Activated naive CD8-positive, alpha-beta T cell treated with anti-CD3 and anti-CD28 coated beads, Interleukin-2, amount 50 U/mL, for 24 hours (primary cell): ENCODE results near the gene PAGR1.
A peak's percentile ranks its signal among the peaks of the same experiment; 100 is the strongest.
"Not testable (repeated sequence)": the region's sequence is repeated elsewhere in the genome, so short reads cannot be mapped to it uniquely, and the experiment has no call there.

Experiments used
- ATAC-seq: fragments of 150-1000 bp; cut with Tn5 transposase; one replicate; pipeline ENCODE4 v1.10.0; 2021
- DNase-seq: peaks from one replicate; pipeline ENCODE4 v3.0.0; 2021
- H3K27ac Mint-ChIP-seq: one replicate; pipeline ENCODE4 v1.8.0; 2021; ENCODE audit warnings: mild to moderate bottlenecking, mixed read lengths
- H3K27me3 Mint-ChIP-seq: one replicate; pipeline ENCODE4 v1.8.0; 2021; ENCODE audit warnings: mixed read lengths
- H3K36me3 Mint-ChIP-seq: one replicate; pipeline ENCODE4 v1.8.0; 2021; ENCODE audit warnings: low read depth, mixed read lengths
- H3K4me1 Mint-ChIP-seq: one replicate; pipeline ENCODE4 v1.8.0; 2021; ENCODE audit warnings: mixed read lengths
- H3K4me3 Mint-ChIP-seq: one replicate; pipeline ENCODE4 v1.8.0; 2021; ENCODE audit warnings: mild to moderate bottlenecking, moderate library complexity, mixed read lengths
- H3K9me3 Mint-ChIP-seq: one replicate; pipeline ENCODE4 v1.8.0; 2021; ENCODE audit warnings: mixed read lengths

Gene PAGR1

GRCh38 chr16:29854520-29855100, 38.7 kb downstream of the PAGR1 start:
- H3K4me1 Mint-ChIP-seq = peaks cover 3% of the 10 kb centered on the region
- peaks cover 4% of the 10 kb centered on the region for H3K36me3 Mint-ChIP-seq
- H3K27ac Mint-ChIP-seq = no peak overlapping the region
- ATAC-seq (no peak), DNase-seq (no peak)
- H3K27me3 Mint-ChIP-seq = no peaks in the 10 kb centered on the region
- no peaks in the 10 kb centered on the region for H3K9me3 Mint-ChIP-seq
- no peak overlapping the region for H3K4me3 Mint-ChIP-seq

- Mint-ChIP-seq H3K27me3 (no peaks in the 10 kb centered on the region), H3K4me1 (peaks cover 19% of the 10 kb centered on the region), H3K4me3 (no peak overlapping the region), H3K9me3 (no peaks in the 10 kb centered on the region), H3K36me3 (peaks cover 7% of the 10 kb centered on the region), H3K27ac (no peak overlapping the region)
- ATAC-seq (no peak), DNase-seq (no peak)
These were observed 41.3 kb downstream of the PAGR1 start for GRCh38 chr16:29857133-29857760.

DNA sequence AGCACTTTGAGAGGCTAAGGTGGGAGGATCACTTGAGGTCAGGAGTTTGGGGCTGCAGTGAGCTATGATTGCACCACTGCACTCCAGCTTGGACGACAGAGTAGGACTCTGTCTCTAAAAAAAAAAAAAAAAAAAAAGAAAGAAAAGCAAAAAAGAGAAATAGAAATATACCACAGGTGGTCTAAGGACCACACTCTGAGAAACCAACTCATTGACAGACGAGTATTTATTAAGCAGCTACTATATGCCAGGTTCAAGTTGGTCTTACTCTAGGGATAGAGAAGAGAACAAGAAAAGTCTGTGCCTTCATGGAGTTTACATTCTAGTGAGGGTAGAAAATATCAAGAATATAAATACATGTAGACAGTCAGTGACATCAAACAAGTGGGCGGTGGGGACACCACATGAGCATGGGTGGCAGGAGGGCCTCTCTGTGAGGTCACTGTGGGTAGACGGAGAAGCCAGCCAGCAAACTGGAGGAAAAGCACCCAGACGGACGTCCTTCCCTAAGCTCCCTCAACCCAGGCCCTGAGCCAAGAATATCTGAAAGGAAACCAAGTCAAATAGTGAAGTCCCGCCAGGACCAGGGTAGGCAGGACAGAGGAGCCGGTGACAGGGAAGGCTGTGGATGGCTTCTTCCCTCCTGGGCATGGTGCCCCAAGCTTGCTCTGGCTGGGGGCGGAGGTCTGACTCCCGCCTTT, 42.3 kb downstream of the PAGR1 start:
- no peaks in the 10 kb centered on the region for H3K27me3 Mint-ChIP-seq
- H3K27ac Mint-ChIP-seq = no peak overlapping the region
- DNase-seq (no peak), ATAC-seq (no peak)
- H3K36me3 Mint-ChIP-seq = peaks cover 7% of the 10 kb centered on the region
- peaks cover 19% of the 10 kb centered on the region for H3K4me1 Mint-ChIP-seq
- no peaks in the 10 kb centered on the region for H3K9me3 Mint-ChIP-seq
- H3K4me3 Mint-ChIP-seq = no peak overlapping the region

GRCh38 chr16:29858974-29859373, 43.0 kb downstream of the PAGR1 start:
- Mint-ChIP-seq H3K36me3 (peaks cover 7% of the 10 kb centered on the region), H3K9me3 (no peaks in the 10 kb centered on the region), H3K27ac (no peak overlapping the region), H3K27me3 (no peaks in the 10 kb centered on the region), H3K4me1 (peaks cover 19% of the 10 kb centered on the region), H3K4me3 (no peak overlapping the region)
- DNase-seq = no peak
- no peak for ATAC-seq

DNA sequence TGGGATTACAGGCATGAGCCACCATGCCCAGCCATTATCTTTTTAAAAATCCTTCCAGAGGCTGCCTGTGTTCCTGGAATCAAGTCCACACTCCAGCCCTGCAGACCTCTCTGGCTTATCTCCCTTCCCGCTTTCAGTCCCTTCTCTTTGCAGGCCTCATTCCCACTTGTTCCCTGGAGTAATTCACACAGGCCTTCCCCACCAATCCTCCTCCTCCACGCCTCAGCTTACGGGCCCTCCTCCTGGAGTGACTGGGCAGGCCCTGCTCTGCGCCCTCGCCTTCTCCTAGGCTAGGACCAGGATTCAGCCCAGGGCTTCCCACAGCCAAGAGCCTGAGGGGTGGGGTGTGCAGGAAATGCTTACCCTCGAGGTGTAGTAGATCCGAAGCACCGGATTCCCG, 44.3 kb downstream of the PAGR1 start:
- DNase-seq (no peak), ATAC-seq (no peak)
- Mint-ChIP-seq H3K9me3 (no peaks in the 10 kb centered on the region), H3K27ac (no peak overlapping the region), H3K4me1 (peaks cover 21% of the 10 kb centered on the region), H3K36me3 (peaks cover 7% of the 10 kb centered on the region), H3K27me3 (no peaks in the 10 kb centered on the region), H3K4me3 (peak overlapping the region; percentile 90)

DNA sequence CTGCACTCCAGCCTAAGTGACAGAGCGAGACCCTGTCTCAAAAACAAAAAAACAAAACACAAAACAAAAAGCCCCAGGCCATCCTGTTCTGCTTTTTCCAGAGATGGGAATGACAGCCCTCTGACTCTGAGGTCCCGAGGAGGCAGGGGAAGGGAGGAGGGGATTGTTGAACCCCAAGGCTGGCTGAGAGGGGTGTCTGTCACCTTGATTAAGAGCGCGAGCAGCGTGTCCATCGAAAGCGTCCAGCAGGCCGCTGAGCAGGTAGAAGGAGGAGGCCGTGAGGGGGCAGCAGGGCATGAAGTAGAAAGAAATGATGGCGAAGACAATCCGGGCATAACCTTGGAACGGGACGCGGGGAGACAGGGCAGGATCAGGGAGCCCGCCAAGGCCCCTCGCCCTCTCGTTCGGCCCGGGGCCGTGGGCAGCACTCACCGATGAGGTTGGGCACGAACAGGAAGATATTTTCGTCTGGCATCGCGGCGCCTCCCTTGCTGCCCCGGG, 46.5 kb downstream of the PAGR1 start:
- Mint-ChIP-seq H3K27ac (peak overlapping the region; percentile 80), H3K9me3 (no peaks in the 10 kb centered on the region), H3K36me3 (peaks cover 7% of the 10 kb centered on the region), H3K4me3 (peak overlapping the region; percentile 90), H3K27me3 (no peaks in the 10 kb centered on the region), H3K4me1 (peaks cover 21% of the 10 kb centered on the region)
- ATAC-seq = no peak
- DNase-seq = no peak

DNA sequence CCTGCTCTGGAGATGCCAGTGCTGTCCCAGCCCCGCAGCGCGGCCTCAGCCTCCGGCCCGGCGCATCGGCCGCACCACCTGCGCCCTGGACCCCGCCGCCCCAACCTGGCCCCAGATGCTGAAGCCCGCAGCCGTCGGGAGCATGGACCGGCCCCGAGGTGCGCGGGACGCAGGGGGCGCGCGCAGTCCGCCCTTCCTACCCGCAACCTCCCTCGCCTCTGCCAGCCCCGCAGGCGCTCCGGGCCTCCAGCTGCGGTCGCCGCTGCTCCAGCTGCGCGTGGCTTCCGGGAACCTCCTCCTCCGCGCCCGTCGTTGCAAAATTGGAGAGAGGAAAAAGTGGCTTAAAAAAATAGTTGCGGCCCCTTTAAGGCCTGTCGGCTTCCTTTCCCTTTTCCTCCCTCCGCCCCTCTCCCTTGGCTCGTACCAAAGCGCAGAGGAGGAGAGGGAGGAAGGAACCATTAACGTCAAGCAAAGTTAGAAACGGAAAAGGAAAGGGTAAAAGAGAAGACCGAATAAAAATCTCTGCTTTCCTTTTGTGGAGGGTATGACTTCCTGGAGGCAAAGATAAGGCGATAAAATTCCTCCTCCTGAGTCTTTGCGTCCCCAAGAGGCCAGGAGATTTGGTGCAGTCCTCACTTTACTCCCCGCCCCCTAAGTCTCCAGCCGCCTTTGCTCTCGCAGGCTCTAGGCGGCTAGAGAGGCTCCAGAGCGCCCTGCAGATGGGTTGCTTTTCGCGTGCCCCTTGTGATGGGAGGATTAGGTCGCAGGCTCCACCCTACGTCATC, 47.1 kb downstream of the PAGR1 start, which contains the start of gene CDIPT:
TSS of gene CDIPT (minus strand) at position 343 of the 785 bp plus-strand sequence. CDS start 369 bp downstream, outside the sequence.
- Mint-ChIP-seq H3K4me3 (peak within 1 kb of the TSS; percentile 90), H3K4me1 (peaks cover 22% of the 10 kb centered on the region), H3K9me3 (no peaks in the 10 kb centered on the region), H3K36me3 (peaks cover 7% of the 10 kb centered on the region), H3K27ac (peak within 1 kb of the TSS; percentile 100), H3K27me3 (no peaks in the 10 kb centered on the region)
- ATAC-seq (peak; percentile 99), DNase-seq (peak; percentile 90)

DNA sequence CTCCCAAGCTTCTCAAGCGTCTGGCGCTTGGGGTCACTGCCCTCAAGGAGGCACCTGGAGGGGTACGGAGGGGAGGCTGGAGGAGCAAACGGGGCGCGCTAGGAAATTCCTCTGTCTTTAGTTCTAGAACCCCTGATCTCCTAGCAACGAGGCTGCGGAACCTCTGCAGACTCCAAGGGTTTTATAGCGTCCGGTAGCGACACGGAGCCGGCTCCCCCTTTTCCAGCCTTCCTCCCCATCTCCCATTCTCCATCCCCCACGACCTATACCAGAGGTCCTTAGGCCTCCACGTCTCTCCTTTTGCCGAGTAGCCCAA, 47.7 kb downstream of the PAGR1 start:
- Mint-ChIP-seq H3K36me3 (peaks cover 5% of the 10 kb centered on the region), H3K9me3 (no peaks in the 10 kb centered on the region), H3K4me1 (peaks cover 20% of the 10 kb centered on the region), H3K27ac (peak overlapping the region; percentile 100), H3K27me3 (no peaks in the 10 kb centered on the region), H3K4me3 (peak overlapping the region; percentile 90)
- ATAC-seq = no peak
- no peak for DNase-seq

DNA sequence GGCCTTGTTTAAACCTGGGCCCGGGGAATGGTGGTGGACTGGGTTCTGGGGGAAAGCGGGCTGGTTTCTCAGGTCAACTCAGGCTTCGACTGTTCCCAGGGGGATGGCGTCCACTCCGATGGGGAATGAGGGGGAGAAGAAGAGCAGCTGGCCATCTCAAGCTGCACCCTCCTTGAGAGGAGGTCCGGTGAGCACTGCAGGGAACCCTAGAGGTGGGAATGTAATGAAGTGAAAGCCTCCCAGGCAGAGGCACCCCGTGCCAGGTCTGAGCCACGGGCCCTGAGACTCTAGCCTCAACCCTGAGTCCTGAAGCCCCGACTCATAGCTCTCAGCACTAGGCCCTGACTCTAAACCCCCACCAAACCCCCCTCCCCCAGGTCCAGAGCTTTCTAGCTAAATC, 48.3 kb downstream of the PAGR1 start:
- no peak overlapping the region for H3K27ac Mint-ChIP-seq
- H3K4me1 Mint-ChIP-seq = peaks cover 20% of the 10 kb centered on the region
- H3K4me3 Mint-ChIP-seq = peak overlapping the region; percentile 36
- H3K9me3 Mint-ChIP-seq = no peaks in the 10 kb centered on the region
- DNase-seq (no peak), ATAC-seq (no peak)
- H3K36me3 Mint-ChIP-seq = peaks cover 5% of the 10 kb centered on the region
- H3K27me3 Mint-ChIP-seq = no peaks in the 10 kb centered on the region

DNA sequence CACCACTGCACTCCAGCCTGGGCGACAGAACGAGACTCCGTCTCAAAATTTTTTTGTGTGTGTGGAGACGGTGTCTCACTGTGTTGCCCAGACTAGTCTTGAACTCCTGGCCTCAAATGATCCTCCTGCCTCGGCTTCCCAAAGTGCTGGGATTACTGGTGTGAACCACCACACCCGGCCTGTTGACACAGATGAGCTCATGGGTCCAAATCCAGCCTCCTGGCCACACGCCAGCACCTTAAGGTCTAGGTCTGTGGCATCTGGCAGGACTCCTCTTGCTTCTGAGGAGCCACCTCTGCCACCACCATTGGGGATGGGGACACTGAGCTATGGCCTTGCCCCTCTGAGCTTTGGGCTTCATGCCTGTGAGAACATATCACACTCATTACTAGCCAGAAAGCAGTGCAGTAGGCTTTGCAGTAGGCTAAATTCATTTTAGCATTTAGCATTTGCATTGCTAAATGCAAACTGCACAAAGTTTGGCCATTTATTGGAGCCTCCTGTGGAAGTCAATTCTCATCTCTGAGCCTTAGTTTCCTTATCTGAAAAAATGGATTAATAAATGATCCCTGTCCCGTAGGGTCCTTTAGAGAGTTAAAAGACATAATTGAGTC, 52.6 kb downstream of the PAGR1 start:
- Mint-ChIP-seq H3K27me3 (no peaks in the 10 kb centered on the region), H3K27ac (no peak overlapping the region), H3K9me3 (no peaks in the 10 kb centered on the region), H3K4me3 (no peak overlapping the region), H3K36me3 (no peaks in the 10 kb centered on the region), H3K4me1 (peaks cover 3% of the 10 kb centered on the region)
- no peak for DNase-seq
- no peak for ATAC-seq

DNA sequence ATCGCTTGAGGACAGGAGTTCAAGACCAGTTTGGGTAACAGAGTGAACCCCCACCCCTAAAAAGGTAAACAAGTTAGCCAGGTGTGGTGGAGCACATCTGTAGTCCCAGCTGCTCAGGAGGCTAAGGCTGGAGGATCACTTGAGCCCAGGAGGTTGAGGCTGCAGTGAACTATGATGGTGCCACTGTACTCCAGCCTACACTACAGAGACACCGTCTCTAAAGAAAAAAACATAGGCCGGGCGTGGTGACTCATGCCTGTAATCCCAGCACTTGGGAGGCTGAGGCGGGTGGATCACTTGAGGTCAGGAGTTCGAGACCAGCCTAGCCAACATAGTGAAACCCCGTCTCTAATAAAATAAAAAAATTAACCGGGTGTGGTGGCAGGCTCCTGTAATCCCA, 53.1 kb downstream of the PAGR1 start:
- not testable (repeated sequence) for H3K36me3 Mint-ChIP-seq, ATAC-seq, H3K27ac Mint-ChIP-seq, H3K4me3 Mint-ChIP-seq, H3K27me3 Mint-ChIP-seq, H3K4me1 Mint-ChIP-seq, DNase-seq, H3K9me3 Mint-ChIP-seq
